Measurements from ENCODE around the gene CNTFR. TPM values are rescaled to one million over a fixed set of nuclear protein-coding genes. Genes with fewer than 3 reads are reported as not detected.

The CNTFR gene
- total RNA-seq, 1 donor from 2014 or later: 3.1 TPM

DNA sequence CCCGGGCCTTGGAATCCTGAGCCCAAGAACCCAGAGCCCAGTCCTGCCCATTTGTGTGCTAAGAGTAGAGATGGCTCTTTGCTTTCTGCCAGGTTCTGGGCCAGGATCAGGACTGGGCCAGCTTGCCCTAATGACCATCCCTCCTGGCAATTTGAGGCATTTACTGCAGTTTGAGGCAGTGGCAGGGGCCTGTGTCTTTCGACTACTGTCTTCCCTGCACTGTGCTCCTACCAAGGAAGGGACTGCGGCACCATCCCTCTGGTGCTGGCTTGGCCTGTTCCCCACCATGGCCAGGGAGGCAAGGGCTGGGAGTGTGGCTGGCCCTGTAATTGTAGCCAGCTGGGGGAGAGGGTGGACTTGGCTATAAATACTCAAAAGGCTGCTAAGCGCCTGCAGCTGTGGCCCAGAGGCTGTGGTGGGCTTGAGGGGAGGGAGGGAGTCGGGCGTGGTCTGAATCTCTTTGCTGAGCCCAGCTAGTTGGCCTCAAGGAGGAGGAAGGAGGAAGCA is 71.4 kb downstream of the CNTFR start:
- TF ChIP-seq, protein P1, sequence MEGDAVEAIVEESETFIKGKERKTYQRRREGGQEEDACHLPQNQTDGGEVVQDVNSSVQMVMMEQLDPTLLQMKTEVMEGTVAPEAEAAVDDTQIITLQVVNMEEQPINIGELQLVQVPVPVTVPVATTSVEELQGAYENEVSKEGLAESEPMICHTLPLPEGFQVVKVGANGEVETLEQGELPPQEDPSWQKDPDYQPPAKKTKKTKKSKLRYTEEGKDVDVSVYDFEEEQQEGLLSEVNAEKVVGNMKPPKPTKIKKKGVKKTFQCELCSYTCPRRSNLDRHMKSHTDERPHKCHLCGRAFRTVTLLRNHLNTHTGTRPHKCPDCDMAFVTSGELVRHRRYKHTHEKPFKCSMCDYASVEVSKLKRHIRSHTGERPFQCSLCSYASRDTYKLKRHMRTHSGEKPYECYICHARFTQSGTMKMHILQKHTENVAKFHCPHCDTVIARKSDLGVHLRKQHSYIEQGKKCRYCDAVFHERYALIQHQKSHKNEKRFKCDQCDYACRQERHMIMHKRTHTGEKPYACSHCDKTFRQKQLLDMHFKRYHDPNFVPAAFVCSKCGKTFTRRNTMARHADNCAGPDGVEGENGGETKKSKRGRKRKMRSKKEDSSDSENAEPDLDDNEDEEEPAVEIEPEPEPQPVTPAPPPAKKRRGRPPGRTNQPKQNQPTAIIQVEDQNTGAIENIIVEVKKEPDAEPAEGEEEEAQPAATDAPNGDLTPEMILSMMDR (IDR thresholded peaks at IDR 0.05; ENCODE audit: unreplicated experiment): no peak
- DNase-seq (ENCODE audit: low spot score): no peak
- peaks cover 4% of the 10 kb centered on the region for H3K36me3 Mint-ChIP-seq (ENCODE audit: low read depth, unreplicated experiment)
- no peak overlapping the region for H3K27ac Mint-ChIP-seq (ENCODE audit: unreplicated experiment)
- no peaks in the 10 kb centered on the region for H3K9me3 Mint-ChIP-seq (ENCODE audit: unreplicated experiment)
- H3K4me3 Mint-ChIP-seq (ENCODE audit: unreplicated experiment): no peak overlapping the region
- H3K27me3 Mint-ChIP-seq (ENCODE audit: unreplicated experiment): peaks cover 10% of the 10 kb centered on the region
- peaks cover 4% of the 10 kb centered on the region for H3K4me1 Mint-ChIP-seq (ENCODE audit: unreplicated experiment)

DNA sequence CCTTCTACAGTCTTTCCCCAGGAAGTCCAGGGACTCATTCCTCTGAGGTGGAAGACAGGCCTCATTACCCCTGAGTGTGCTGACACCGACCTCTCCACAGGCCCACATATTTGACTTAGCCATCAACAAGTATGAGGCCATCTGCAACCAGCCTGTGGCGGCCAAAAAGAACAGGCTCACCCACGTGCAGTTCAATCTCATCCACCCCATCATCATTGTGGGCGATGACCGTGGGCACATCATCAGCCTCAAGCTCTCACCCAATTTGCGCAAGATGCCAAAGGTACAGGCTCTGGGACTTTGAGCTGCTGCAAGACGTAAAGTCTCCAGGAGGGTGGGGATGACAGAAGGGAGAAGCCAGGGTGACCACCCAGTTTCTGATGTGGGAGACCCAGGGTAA is 72.3 kb downstream of the CNTFR start:
- Mint-ChIP-seq H3K9me3 (ENCODE audit: unreplicated experiment) (no peaks in the 10 kb centered on the region), H3K4me1 (ENCODE audit: unreplicated experiment) (peaks cover under 1% of the 10 kb centered on the region), H3K27ac (ENCODE audit: unreplicated experiment) (no peak overlapping the region), H3K36me3 (ENCODE audit: low read depth, unreplicated experiment) (peaks cover under 1% of the 10 kb centered on the region), H3K27me3 (ENCODE audit: unreplicated experiment) (peaks cover 8% of the 10 kb centered on the region), H3K4me3 (ENCODE audit: unreplicated experiment) (no peak overlapping the region)
- TF ChIP-seq, protein P1 (IDR thresholded peaks at IDR 0.05; ENCODE audit: unreplicated experiment): no peak
- DNase-seq (ENCODE audit: low spot score): no peak

DNA sequence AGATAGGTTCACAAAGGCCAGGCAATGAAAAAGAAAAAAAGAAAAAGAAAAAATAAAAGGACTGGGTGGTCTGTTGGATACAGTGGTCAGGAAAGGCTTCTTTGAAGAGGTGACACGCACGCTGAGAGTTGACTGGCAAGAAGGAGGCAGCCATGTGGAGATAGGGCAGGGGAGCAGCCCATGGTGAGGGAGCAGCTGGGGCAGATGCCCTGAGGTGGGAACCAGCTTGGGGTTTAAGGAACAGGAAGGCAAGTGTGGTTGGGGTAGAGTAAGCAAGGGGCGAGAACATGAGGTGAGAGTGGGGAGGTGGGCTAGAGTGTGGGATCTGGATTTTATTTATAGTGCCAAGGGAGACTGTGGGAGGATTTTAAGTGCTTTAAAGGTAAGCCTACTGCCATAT is 73.6 kb downstream of the CNTFR start:
- Mint-ChIP-seq H3K4me1 (ENCODE audit: unreplicated experiment) (no peaks in the 10 kb centered on the region), H3K4me3 (ENCODE audit: unreplicated experiment) (no peak overlapping the region), H3K9me3 (ENCODE audit: unreplicated experiment) (no peaks in the 10 kb centered on the region), H3K27me3 (ENCODE audit: unreplicated experiment) (peaks cover 8% of the 10 kb centered on the region), H3K36me3 (ENCODE audit: low read depth, unreplicated experiment) (no peaks in the 10 kb centered on the region), H3K27ac (ENCODE audit: unreplicated experiment) (no peak overlapping the region)
- no peak for DNase-seq (ENCODE audit: low spot score)
- TF ChIP-seq, protein P1 (IDR thresholded peaks at IDR 0.05; ENCODE audit: unreplicated experiment): no peak

DNA sequence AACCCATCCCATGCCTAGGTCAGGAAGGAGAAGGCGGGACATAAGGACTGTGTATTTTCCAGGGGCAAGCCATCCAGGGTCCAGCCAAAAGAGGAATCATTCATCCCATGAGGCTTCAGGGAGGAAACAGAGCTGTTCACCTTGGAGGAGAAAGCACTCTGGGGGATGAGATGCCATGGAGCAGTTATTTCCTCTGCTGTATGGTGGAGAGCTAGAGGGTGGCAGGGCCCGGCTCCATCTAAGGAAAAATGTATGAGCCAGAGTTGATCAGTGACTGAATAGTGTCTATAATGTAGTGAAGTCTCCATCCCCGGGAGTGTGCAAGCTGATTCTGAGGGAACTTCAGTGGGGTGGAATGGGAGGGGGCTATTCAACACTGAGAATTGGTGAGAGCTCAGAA is 74.7 kb downstream of the CNTFR start:
- H3K27ac Mint-ChIP-seq (ENCODE audit: unreplicated experiment): no peak overlapping the region
- TF ChIP-seq, protein P1 (IDR thresholded peaks at IDR 0.05; ENCODE audit: unreplicated experiment): no peak
- H3K4me3 Mint-ChIP-seq (ENCODE audit: unreplicated experiment): no peak overlapping the region
- peaks cover 8% of the 10 kb centered on the region for H3K27me3 Mint-ChIP-seq (ENCODE audit: unreplicated experiment)
- DNase-seq (ENCODE audit: low spot score): no peak
- no peaks in the 10 kb centered on the region for H3K9me3 Mint-ChIP-seq (ENCODE audit: unreplicated experiment)
- H3K36me3 Mint-ChIP-seq (ENCODE audit: low read depth, unreplicated experiment): no peaks in the 10 kb centered on the region
- no peaks in the 10 kb centered on the region for H3K4me1 Mint-ChIP-seq (ENCODE audit: unreplicated experiment)

DNA sequence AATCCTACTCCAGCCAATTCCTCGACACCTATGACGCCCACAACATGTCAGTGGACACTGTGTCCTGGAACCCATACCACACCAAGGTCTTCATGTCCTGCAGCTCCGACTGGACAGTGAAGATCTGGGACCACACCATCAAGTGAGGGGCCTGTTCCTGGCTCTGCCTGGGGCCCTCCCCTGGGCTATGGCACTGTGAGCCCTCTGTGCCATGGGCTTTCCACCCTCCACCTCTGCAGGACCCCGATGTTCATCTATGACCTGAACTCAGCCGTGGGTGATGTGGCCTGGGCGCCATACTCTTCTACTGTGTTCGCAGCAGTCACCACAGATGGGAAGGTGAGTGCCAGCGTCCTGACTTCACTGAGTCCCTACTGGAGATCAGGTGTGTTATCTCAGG is 75.1 kb downstream of the CNTFR start:
- no peaks in the 10 kb centered on the region for H3K4me1 Mint-ChIP-seq (ENCODE audit: unreplicated experiment)
- H3K27ac Mint-ChIP-seq (ENCODE audit: unreplicated experiment): no peak overlapping the region
- no peak for DNase-seq (ENCODE audit: low spot score)
- peaks cover 9% of the 10 kb centered on the region for H3K27me3 Mint-ChIP-seq (ENCODE audit: unreplicated experiment)
- TF ChIP-seq, protein P1 (IDR thresholded peaks at IDR 0.05; ENCODE audit: unreplicated experiment): no peak
- H3K9me3 Mint-ChIP-seq (ENCODE audit: unreplicated experiment): no peaks in the 10 kb centered on the region
- H3K4me3 Mint-ChIP-seq (ENCODE audit: unreplicated experiment): no peak overlapping the region
- no peaks in the 10 kb centered on the region for H3K36me3 Mint-ChIP-seq (ENCODE audit: low read depth, unreplicated experiment)
